ENCODE measurements around the gene TP53INP2.

GRCh38 chr20:34755367-34755766, 51.2 kb downstream of the TP53INP2 start:
- TF ChIP-seq CTCF (IDR thresholded peaks at IDR 0.05; ENCODE audit: low read length) (no peak), EZH2 (optimal IDR thresholded peaks at IDR 0.05; ENCODE audit: low read depth, low read length) (no peak), EZH2phosphoT487 (IDR thresholded peaks at IDR 0.05; ENCODE audit: low read length) (no peak)
